HL-60 (cell line): Measurements from ENCODE around the gene FMNL2.

ENCODE experiments used
- DNase-seq, 2 experiments: peaks; one replicate each; pipeline ENCODE4 v3.0.0-alpha.2; 2010 to 2020; ENCODE audit warnings: low read depth in 1 of 2, low spot score in 1 of 2
- H3K27ac ChIP-seq: fragments of 250-450 bp; sonication (Bioruptor Pico); replicated peaks from 2 replicates; pipeline ENCODE4 v1.5.1; 2020; ENCODE audit warnings: mild to moderate bottlenecking, moderate library complexity
- H3K27me3 ChIP-seq: fragments of 250-450 bp; sonication (Bioruptor Pico); 2 replicates; pipeline ENCODE4 v1.5.1; 2021; ENCODE audit warnings: mild to moderate bottlenecking, moderate library complexity; ENCODE audit not compliant: insufficient read depth, poor library complexity, severe bottlenecking
- H3K4me3 ChIP-seq: replicated peaks from 2 replicates; pipeline ENCODE4 v1.5.1; 2011; ENCODE audit warnings: mild to moderate bottlenecking, control low read depth, low read length; ENCODE audit not compliant: insufficient read depth
- CTCF ChIP-seq: IDR thresholded peaks from one replicate; pipeline ENCODE4 v1.5.1; 2011; ENCODE audit warnings: low read length, control low read depth, inconsistent platforms; ENCODE audit not compliant: insufficient read depth
- GABPA ChIP-seq: IDR thresholded peaks from 2 replicates; pipeline ENCODE4 v1.6.1; 2012; ENCODE audit warnings: low read depth
- POLR2AphosphoS5 ChIP-seq: IDR thresholded peaks from 2 replicates; pipeline ENCODE4 v1.6.1; 2012; ENCODE audit warnings: low read depth
- REST ChIP-seq: IDR thresholded peaks from 2 replicates; pipeline ENCODE4 v1.6.1; 2012; ENCODE audit warnings: low read depth; ENCODE audit not compliant: insufficient replicate concordance
- SPI1 ChIP-seq: IDR thresholded peaks from 2 replicates; pipeline ENCODE4 v1.6.1; 2012; ENCODE audit warnings: low read depth, mild to moderate bottlenecking, borderline replicate concordance

FMNL2 gene

GRCh38 chr2:152587187-152587947, 252.4 kb downstream of the FMNL2 start:
- H3K27ac ChIP-seq = no peak overlapping the region
- H3K4me3 ChIP-seq = no peak overlapping the region
- no peak for TF ChIP-seq CTCF
- no peak for TF ChIP-seq REST
- TF ChIP-seq SPI1 = no peak
- no peak for TF ChIP-seq GABPA
- no peak for TF ChIP-seq POLR2AphosphoS5
- DNase-seq = peak in 1 of 2 experiments; percentile 13
- H3K27me3 ChIP-seq = no peaks in the 10 kb centered on the region

- TF ChIP-seq CTCF (no peak), SPI1 (no peak)
- no peaks in the 10 kb centered on the region for H3K27me3 ChIP-seq
- no peak overlapping the region for H3K27ac ChIP-seq
- H3K4me3 ChIP-seq = no peak overlapping the region
- no peak for DNase-seq
These were observed 254.0 kb downstream of the FMNL2 start for GRCh38 chr2:152588998-152589397.

GRCh38 chr2:152594022-152594766, 259.2 kb downstream of the FMNL2 start:
- peak; percentile 1 for TF ChIP-seq CTCF
- TF ChIP-seq GABPA = no peak
- TF ChIP-seq REST = no peak
- TF ChIP-seq POLR2AphosphoS5 = peak; percentile 32; the same call in 1 of the 2 replicates
- TF ChIP-seq SPI1 = peak; percentile 22; the same call in 1 of the 2 replicates
- Histone ChIP-seq H3K27ac (peak overlapping the region; percentile 18), H3K4me3 (no peak overlapping the region), H3K27me3 (no peaks in the 10 kb centered on the region)
- peak; percentile 68 to 76 for DNase-seq
